Epithelial cell of proximal tubule (primary cell): ENCODE data around the gene SLC6A19. TPM values are rescaled to one million over a fixed set of nuclear protein-coding genes. Genes with fewer than 3 reads are reported as not detected.

ENCODE experiments used
- DNase-seq: peaks from one replicate; pipeline ENCODE4 v3.0.0-alpha.2; 2011; ENCODE audit warnings: low read depth
- H3K4me3 ChIP-seq: 2 replicates; pipeline ENCODE4 v1.5.1; 2011; ENCODE audit warnings: low read depth, mild to moderate bottlenecking, low read length
- total RNA-seq: library from RNA; depleted of rRNA; stranded (reverse); fragments of >200 nt; gene quantifications from 2 replicates; pipeline ENCODE4 v1.2.3, GENCODE V29; 2015
- TF ChIP-seq, protein P1 (sequence below): conservative IDR thresholded peaks from 2 replicates; pipeline ENCODE4 v1.5.1; 2012; ENCODE audit warnings: low read depth, mild to moderate bottlenecking, low read length

SLC6A19 gene
- total RNA-seq, 1 donor from 2014 or later, result not detected

DNA sequence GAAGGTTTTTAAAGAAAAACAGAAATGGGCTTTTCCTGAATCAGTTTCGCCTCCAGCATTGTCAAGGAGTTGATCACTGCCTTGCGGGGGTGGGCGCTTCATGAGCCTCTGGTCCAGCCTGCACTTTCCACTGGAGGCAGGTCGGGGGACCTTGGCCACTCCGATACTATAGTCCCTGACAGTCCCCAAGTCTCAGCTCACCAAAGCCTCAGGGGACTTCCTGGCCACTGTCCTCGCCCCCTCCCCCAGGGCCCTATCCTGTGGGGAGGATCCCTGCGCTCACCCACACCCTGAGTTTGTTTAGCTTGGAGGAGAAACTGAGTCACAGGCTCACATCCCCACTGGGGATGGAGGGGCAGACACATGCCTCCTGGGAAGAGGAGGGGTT is 1.4 kb downstream of the SLC6A19 start:
- H3K4me3 ChIP-seq, result no peak overlapping the region
- TF ChIP-seq, protein P1, sequence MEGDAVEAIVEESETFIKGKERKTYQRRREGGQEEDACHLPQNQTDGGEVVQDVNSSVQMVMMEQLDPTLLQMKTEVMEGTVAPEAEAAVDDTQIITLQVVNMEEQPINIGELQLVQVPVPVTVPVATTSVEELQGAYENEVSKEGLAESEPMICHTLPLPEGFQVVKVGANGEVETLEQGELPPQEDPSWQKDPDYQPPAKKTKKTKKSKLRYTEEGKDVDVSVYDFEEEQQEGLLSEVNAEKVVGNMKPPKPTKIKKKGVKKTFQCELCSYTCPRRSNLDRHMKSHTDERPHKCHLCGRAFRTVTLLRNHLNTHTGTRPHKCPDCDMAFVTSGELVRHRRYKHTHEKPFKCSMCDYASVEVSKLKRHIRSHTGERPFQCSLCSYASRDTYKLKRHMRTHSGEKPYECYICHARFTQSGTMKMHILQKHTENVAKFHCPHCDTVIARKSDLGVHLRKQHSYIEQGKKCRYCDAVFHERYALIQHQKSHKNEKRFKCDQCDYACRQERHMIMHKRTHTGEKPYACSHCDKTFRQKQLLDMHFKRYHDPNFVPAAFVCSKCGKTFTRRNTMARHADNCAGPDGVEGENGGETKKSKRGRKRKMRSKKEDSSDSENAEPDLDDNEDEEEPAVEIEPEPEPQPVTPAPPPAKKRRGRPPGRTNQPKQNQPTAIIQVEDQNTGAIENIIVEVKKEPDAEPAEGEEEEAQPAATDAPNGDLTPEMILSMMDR, result no peak
- DNase-seq, result no peak

DNA sequence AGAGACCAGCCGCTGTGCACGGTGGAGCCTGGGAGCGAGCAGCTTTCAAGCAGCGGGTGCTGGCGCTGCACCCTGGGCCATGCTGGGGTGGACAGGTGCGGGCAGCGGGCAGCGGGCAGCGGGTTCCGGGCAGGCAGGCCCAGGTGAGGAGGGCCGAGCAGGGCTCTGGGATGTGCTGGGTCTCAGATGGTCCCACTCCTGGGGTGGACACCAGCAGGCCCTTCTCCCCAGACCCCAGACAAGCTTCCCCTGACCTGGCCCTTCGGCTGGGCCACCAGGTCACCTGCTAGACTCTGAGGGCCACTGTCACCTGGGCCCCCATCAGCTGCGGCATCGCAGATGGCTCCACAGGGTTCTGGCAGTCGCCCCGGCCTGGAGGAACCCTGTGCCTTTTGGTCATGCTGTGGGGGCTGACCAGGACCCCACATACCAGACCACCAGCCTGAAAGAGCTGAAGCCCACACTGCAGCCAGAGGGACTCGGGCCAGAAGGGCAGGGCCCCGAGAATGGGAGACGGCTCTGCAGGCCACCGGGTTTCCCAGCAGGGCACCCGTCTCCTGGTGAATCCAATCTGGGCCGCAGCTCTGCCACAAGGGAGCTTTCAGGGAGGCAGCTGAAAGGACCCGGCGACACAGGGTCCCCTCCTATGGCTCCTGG is 2.0 kb downstream of the SLC6A19 start:
- no peak for DNase-seq

DNA sequence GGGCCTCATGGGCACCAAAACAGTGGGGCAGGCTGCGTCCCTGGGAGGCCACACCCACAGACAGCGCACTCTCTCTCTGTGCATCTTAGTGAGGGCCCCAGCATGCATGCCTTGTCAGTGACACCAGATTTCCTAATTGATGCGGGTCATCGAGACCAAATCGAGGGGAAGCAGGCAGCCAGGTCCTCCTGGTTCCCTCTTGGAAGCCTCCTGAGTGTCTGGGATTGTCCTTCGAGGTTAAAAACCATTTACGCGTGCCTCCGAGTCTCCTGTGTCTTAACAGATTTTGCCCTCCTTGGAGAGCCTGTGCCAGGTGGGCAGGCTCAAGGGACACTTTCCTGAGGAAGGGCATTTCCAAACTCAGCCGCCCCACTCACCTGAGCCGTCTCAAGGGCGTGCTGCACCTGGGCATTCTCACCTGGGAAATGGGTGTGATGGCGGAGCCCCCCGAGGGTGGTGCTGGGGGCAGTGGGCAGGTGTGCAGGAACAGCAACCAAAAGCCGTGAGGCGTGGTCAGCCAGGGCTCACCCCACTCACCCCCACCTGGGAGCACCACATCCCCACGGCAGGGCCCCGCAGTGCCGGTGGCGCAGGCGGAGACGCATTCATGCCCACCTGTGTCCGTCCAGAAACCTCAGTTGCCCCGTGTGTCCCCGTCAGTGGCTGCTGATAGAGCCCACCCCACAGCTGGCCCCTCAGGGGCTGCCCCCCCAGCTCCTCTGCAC is 2.7 kb downstream of the SLC6A19 start:
- H3K4me3 ChIP-seq, result no peak overlapping the region
- DNase-seq, result no peak
- TF ChIP-seq, protein P1, result no peak

More for the DNA sequence above, 2.0 kb downstream of the SLC6A19 start:
- no peak overlapping the region for H3K4me3 ChIP-seq
- TF ChIP-seq, protein P1, result no peak

DNA sequence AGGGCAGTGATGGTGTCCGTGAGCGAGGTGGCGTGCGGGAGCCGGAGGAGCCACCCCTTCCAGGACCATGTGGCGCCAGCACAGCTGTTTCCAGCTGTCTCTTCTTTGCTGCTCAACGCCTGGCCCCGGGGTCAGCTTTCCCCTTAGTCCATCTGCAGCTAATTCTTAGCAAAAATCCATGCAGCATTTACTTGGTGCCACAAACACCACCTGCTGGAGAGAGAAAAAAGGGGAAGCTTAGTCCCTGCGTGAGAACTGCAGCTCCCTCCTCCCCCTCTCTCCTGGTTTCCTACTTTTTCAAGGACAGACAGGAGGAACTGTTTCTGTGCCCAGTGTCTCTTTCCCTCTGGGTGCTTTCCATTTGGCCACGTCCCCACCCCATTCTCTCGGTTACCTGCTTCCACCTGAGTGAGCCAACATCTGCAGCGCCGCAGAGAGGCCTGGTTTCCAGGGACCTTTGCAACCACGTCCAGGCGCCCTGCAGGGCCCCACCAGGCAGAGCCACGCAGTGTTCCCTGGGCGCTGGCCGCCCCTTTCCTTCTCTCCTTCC is 3.4 kb downstream of the SLC6A19 start:
- H3K4me3 ChIP-seq, result no peak overlapping the region
- TF ChIP-seq, protein P1, result peak; percentile 40
- DNase-seq, result no peak

DNA sequence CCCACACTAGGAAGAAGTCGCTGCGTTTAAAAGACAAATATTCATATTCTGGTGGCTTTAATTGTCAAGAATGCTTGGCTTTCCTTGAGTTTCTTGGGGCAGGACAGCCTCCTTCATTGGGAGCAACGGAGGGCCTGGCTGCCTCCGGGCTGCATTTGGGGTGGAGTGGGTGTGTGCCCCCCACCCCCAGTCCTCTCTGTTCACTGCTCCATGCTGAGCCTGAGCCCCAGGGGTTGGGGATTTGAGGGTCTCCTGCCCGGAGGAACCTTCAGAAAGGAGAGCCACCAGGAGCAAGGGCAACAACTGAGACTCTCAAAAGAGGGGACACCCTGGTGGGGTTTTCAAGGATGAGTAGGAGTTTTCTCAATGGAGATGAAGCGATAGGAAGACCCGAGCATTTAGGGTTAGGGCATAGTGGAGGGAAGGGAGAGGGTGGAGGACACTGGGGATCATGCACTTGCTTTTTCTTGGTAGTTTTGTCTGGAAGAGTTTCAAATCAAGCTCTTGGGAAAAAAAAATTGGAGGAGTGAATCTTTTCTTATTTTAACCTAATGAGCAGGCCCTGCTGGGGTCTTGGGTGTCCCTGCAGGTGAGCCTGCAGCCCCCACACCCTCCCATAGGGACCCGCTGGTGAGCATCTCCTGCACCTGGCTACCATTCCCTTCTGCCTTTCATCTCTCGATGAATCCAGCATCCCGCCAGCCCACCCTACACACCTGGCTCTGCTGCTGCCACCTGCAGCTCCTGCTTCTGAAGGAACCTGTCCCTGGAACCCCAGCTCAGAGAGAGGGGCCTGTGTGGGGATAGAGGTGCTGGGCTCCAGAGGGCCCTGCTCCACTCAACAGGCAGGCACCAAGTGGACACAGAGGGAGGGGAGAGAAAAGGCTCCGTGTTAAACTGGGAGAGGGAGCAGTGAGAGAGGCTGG is 4.1 kb downstream of the SLC6A19 start:
- TF ChIP-seq, protein P1, result no peak
- DNase-seq, result no peak
- H3K4me3 ChIP-seq, result no peak overlapping the region

DNA sequence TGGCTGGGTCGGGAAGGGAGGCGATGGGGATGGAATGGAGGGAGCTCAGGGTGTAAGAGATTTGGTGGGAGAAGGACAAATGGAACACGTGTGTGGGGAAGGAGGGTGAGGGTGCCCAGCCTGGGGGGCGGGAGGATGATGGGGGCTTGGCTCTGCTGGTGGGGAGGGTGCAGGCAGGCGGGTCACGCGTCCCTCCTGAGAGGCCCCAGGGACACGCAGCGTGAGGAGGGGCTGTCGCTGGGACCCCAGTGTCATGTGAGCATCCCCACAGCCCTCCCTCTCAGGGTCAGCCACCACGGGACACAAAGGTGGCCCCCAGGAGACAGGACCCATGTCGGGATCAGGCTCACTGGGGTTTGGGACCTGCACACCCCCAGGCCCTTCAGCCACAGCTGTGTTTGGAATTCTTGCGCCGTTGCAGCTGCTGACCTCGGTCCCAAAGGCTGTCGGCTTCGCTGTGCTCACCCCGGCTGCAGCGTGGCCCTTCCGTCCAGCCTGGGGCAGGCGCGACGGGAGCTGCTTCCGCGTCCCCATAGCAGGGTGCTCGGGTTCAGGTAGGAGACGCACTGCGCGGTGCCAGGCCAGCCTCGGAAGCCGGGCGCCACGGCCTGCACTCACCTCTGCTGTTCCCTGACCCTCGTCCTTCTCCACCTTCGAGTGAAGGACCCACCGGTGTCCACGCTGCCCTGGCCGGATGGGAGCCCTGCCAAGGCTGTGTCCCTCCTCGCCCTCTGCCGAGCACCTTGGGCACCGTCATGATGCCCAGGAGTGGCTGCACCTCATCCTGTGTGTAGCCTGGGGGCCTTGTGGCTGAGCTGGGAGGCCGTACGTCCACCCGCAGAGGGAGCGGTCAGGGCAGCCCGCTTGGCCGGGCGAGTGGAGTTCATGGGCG is 5.4 kb downstream of the SLC6A19 start:
- DNase-seq, result no peak
- TF ChIP-seq, protein P1, result no peak
- H3K4me3 ChIP-seq, result no peak overlapping the region
